HG02798 (cell line): ENCODE results near the gene AMER3.

Source experiments
- ATAC-seq: cut with Tn5 transposase; IDR thresholded peaks from one replicate; pipeline ENCODE4 v1.9.1; 2021; ENCODE audit warnings: mild to moderate bottlenecking; ENCODE audit not compliant: unreplicated experiment, poor library complexity

Gene AMER3

GRCh38 chr2:130813722-130814121 lies 58.4 kb downstream of the AMER3 start:
- ATAC-seq, result no peak

GRCh38 chr2:130814931-130815680 lies 59.8 kb downstream of the AMER3 start:
- ATAC-seq, result no peak
